Neural cell (in vitro differentiated cells): ENCODE results near the gene SLC16A12. TPM values are rescaled to one million over a fixed set of nuclear protein-coding genes. Genes with fewer than 3 reads are reported as not detected.

Experiments used
- H2AFZ ChIP-seq: fragments of 200-600, 300-800 bp; sonication (generic), shearing (Covaris generic); 2 replicates; pipeline ENCODE4 v1.6.0; 2014; ENCODE audit warnings: low read depth, mild to moderate bottlenecking, antibody characterized with exemption, low read length, moderate library complexity
- H3F3A ChIP-seq: fragments of 200-600 bp; shearing (Covaris generic); 2 replicates; pipeline ENCODE4 v1.6.1; 2016; ENCODE audit warnings: mild to moderate bottlenecking, moderate library complexity, mixed read lengths, antibody characterized with exemption, low read length; ENCODE audit not compliant: insufficient read depth, poor library complexity, severe bottlenecking
- H3K27ac ChIP-seq: fragments of 200-600, 300-800 bp; sonication (generic), shearing (Covaris generic); 2 replicates; pipeline ENCODE4 v1.5.1; 2014; ENCODE audit warnings: mild to moderate bottlenecking, low read length, moderate library complexity
- H3K27me3 ChIP-seq: fragments of 300-800, 200-600 bp; sonication (generic), shearing (Covaris generic); 2 replicates; pipeline ENCODE4 v1.6.0; 2014; ENCODE audit warnings: mild to moderate bottlenecking, low read depth, low read length, moderate library complexity; ENCODE audit not compliant: insufficient read depth
- H3K36me3 ChIP-seq: fragments of 300-800, 200-600 bp; sonication (generic), shearing (Covaris generic); 2 replicates; pipeline ENCODE4 v1.5.1; 2014; ENCODE audit warnings: mild to moderate bottlenecking, antibody characterized with exemption, low read length, moderate library complexity; ENCODE audit not compliant: insufficient read depth
- H3K4me2 ChIP-seq: fragments of 300-800, 200-600 bp; sonication (generic), shearing (Covaris generic); 2 replicates; pipeline ENCODE4 v1.6.0; 2014; ENCODE audit warnings: mild to moderate bottlenecking, low read length
- H3K4me3 ChIP-seq: fragments of 300-800, 200-600 bp; sonication (generic), shearing (Covaris generic); 2 replicates; pipeline ENCODE4 v1.5.1; 2014; ENCODE audit warnings: mild to moderate bottlenecking, low read length, moderate library complexity
- H3K79me2 ChIP-seq: fragments of 200-600 bp; shearing (Covaris generic); replicated peaks from 2 replicates; pipeline ENCODE4 v1.6.0; 2014; ENCODE audit warnings: mild to moderate bottlenecking, low read length, moderate library complexity; ENCODE audit not compliant: insufficient read depth
- H3K9ac ChIP-seq: fragments of 300-800, 200-600 bp; sonication (generic), shearing (Covaris generic); 2 replicates; pipeline ENCODE4 v1.6.1; 2016; ENCODE audit warnings: mild to moderate bottlenecking, low read length, mixed read lengths
- H3K9me2 ChIP-seq: fragments of 200-600 bp; shearing (Covaris generic); 2 replicates; pipeline ENCODE4 v1.6.1; 2016; ENCODE audit warnings: mild to moderate bottlenecking, low read length, mixed read lengths; ENCODE audit not compliant: insufficient read depth
- H3K9me3 ChIP-seq: fragments of 200-600, 300-800 bp; sonication (generic), shearing (Covaris generic); 2 replicates; pipeline ENCODE4 v1.6.1; 2016; ENCODE audit warnings: mild to moderate bottlenecking, mixed run types, low read length, moderate library complexity, mixed read lengths
- H4K20me1 ChIP-seq: fragments of 200-600 bp; shearing (Covaris generic); 2 replicates; pipeline ENCODE4 v1.6.1; 2016; ENCODE audit warnings: mild to moderate bottlenecking, mixed run types; ENCODE audit not compliant: insufficient read depth
- CTCF ChIP-seq: fragments of 450-650 bp; IDR thresholded peaks from 2 replicates; pipeline ENCODE4 v1.5.1; 2014; ENCODE audit warnings: antibody characterized with exemption, mild to moderate bottlenecking, moderate library complexity; ENCODE audit not compliant: poor library complexity, severe bottlenecking
- EP300 ChIP-seq: fragments of 450-650 bp; conservative IDR thresholded peaks from 2 replicates; pipeline ENCODE4 v1.6.1; 2014; ENCODE audit warnings: antibody characterized with exemption, mild to moderate bottlenecking, moderate library complexity; ENCODE audit not compliant: poor library complexity, severe bottlenecking
- EZH2 ChIP-seq: fragments of 200-600, 300-800 bp; shearing (Covaris generic), sonication (generic); IDR thresholded peaks from 2 replicates; pipeline ENCODE4 v1.6.1; 2014; ENCODE audit warnings: antibody characterized with exemption, low read length, borderline replicate concordance, mild to moderate bottlenecking; ENCODE audit not compliant: insufficient read depth, poor library complexity, severe bottlenecking
- MXI1 ChIP-seq: fragments of 450-650 bp; conservative IDR thresholded peaks from 2 replicates; pipeline ENCODE4 v1.6.1; 2014; ENCODE audit warnings: antibody characterized with exemption, mild to moderate bottlenecking; ENCODE audit not compliant: poor library complexity, severe bottlenecking
- POLR2AphosphoS5 ChIP-seq: IDR thresholded peaks from 2 replicates; pipeline ENCODE4 v1.6.1; 2012
- RAD21 ChIP-seq: fragments of 450-650 bp; conservative IDR thresholded peaks from 2 replicates; pipeline ENCODE4 v1.6.1; 2014; ENCODE audit warnings: antibody characterized with exemption, mild to moderate bottlenecking, moderate library complexity
- REST ChIP-seq: IDR thresholded peaks from 2 replicates; pipeline ENCODE4 v1.6.1; 2012; ENCODE audit warnings: borderline replicate concordance
- SMC3 ChIP-seq: fragments of 450-650 bp; conservative IDR thresholded peaks from 2 replicates; pipeline ENCODE4 v1.6.1; 2014; ENCODE audit warnings: antibody characterized with exemption, mild to moderate bottlenecking, moderate library complexity; ENCODE audit not compliant: poor library complexity
- TAF1 ChIP-seq: IDR thresholded peaks from 2 replicates; pipeline ENCODE4 v1.6.1; 2012; ENCODE audit warnings: low read depth
- polyA plus RNA-seq: library from polyadenylated mRNA; depleted of rRNA; stranded (reverse); fragments of >200 nt; gene quantifications from 2 replicates; pipeline ENCODE4 v1.2.3, GENCODE V29; 2014

SLC16A12 gene
- polyA plus RNA-seq, 1 donor from 2014 or later: 0.04 TPM

DNA sequence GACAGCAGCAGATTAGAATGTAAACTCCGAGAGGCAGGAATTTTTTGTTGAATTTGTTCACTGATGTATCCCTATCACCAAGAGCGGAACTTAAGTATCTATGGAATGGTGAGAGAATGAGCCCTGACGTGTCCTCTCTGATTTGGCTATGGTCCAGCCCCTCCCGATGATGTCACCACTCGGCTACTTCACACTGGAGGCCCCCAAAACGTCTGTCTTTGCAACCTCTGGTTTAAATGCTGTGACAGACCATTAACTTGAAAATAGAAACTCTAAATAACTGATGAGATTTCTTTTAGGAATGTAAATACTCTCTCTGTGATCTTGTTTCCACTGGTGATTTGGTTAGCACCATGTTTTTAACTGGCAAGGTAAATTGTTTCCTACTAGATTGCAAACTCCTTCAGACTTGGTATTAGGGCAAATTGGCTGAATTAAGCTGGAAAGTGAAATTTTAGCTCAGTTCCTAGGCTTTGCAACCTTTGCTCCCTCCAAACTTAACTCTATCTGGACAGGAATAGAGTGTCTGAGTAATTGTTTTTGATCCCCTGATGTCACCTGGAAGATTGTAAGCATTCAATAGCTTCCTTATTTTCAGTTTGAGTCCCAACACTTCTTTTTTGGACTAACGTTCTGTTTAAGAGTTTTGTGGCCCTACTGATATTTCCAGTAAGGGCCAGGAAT lies 19.1 kb downstream of the SLC16A12 start:
- Histone ChIP-seq H3K27ac (no peak overlapping the region), H3K79me2 (no peaks in the 10 kb centered on the region), H3K27me3 (no peaks in the 10 kb centered on the region), H3K9ac (no peak overlapping the region), H3F3A (no peaks in the 10 kb centered on the region), H3K4me3 (no peak overlapping the region), H3K4me2 (no peak overlapping the region), H3K9me3 (no peaks in the 10 kb centered on the region), H3K36me3 (no peaks in the 10 kb centered on the region), H2AFZ (no peak overlapping the region), H4K20me1 (no peaks in the 10 kb centered on the region), H3K9me2 (no peaks in the 10 kb centered on the region)
- TF ChIP-seq SMC3: no peak
- TF ChIP-seq TAF1: no peak
- no peak for TF ChIP-seq EZH2
- no peak for TF ChIP-seq MXI1
- no peak for TF ChIP-seq RAD21
- TF ChIP-seq POLR2AphosphoS5: no peak
- no peak for TF ChIP-seq EP300
- no peak for TF ChIP-seq CTCF
- TF ChIP-seq REST: no peak

- no peaks in the 10 kb centered on the region for H3K27me3 ChIP-seq
- H2AFZ ChIP-seq: no peak overlapping the region
- no peak overlapping the region for H3K4me2 ChIP-seq
- TF ChIP-seq TAF1 (no peak), REST (no peak), SMC3 (no peak), MXI1 (no peak), CTCF (no peak), EZH2 (no peak), EP300 (no peak), POLR2AphosphoS5 (no peak), RAD21 (no peak)
- no peaks in the 10 kb centered on the region for H3F3A ChIP-seq
- H3K9ac ChIP-seq: no peak overlapping the region
- no peaks in the 10 kb centered on the region for H4K20me1 ChIP-seq
- H3K9me3 ChIP-seq: no peaks in the 10 kb centered on the region
- H3K36me3 ChIP-seq: no peaks in the 10 kb centered on the region
- H3K4me3 ChIP-seq: no peak overlapping the region
- H3K27ac ChIP-seq: no peak overlapping the region
- no peaks in the 10 kb centered on the region for H3K79me2 ChIP-seq
- no peaks in the 10 kb centered on the region for H3K9me2 ChIP-seq
Observed at GRCh38 chr10:89515031-89515841, 20.2 kb downstream of the SLC16A12 start.
